PFSK-1 (cell line): ENCODE results near the gene HNRNPA3.

Experiments used
- FOXP2 ChIP-seq: optimal IDR thresholded peaks from 2 replicates; pipeline ENCODE3; 2011; ENCODE audit warnings: borderline replicate concordance, control low read depth, inconsistent platforms; ENCODE audit not compliant: insufficient read depth; ENCODE audit errors: extremely low read length, extremely low read depth
- POLR2AphosphoS5 ChIP-seq: IDR thresholded peaks from 2 replicates; pipeline ENCODE4 v1.6.1; 2012; ENCODE audit warnings: low read depth, mild to moderate bottlenecking, control low read depth, low read length, moderate library complexity
- REST ChIP-seq, 2 experiments: IDR thresholded peaks; 2 replicates each; pipeline versions ENCODE4 v1.6.1 to v1.8.0; 2011 to 2012; ENCODE audit warnings: low read depth in 2 of 2, low read length in 2 of 2, control low read depth in 1 of 2, inconsistent platforms in 1 of 2, mild to moderate bottlenecking in 1 of 2, moderate library complexity in 1 of 2; ENCODE audit not compliant: insufficient read depth in 1 of 2
- SIN3A ChIP-seq: IDR thresholded peaks from 2 replicates; pipeline ENCODE4 v1.6.1; 2012; ENCODE audit warnings: mild to moderate bottlenecking, low read length, moderate library complexity, borderline replicate concordance; ENCODE audit not compliant: insufficient read depth
- TAF1 ChIP-seq: IDR thresholded peaks from 2 replicates; pipeline ENCODE4 v1.6.1; 2012; ENCODE audit warnings: low read length, control low read depth, borderline replicate concordance; ENCODE audit not compliant: insufficient read depth

HNRNPA3 gene

DNA sequence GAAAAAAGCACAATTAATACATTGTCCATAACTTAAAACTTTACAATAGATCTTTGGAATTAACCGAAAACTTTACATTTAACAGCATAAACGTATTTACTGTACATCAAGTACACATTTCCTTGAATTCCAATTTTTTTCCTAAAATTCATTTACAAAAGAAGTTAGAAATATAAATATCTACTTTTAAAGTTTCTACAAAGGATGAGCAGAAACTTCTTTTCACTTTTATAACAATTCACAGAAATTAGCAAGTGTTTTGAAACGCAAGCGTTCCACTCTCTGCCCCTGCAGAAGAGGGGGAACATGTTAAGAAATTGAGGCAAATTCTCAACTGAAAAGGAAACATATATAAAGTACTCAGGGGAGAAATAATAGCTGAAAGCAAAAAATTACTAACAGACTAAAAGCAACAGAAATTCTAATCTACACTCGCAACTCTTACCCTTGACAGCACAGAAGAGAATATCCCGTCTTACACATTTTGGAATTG, 50.4 kb downstream of the HNRNPA3 start:
- TF ChIP-seq REST (IDR thresholded peaks at IDR 0.05; ENCODE audit: insufficient read depth in 1 of 2, low read depth in 2 of 2, low read length in 2 of 2) (no peak), FOXP2 (no peak), SIN3A (no peak), TAF1 (no peak), POLR2AphosphoS5 (no peak)

DNA sequence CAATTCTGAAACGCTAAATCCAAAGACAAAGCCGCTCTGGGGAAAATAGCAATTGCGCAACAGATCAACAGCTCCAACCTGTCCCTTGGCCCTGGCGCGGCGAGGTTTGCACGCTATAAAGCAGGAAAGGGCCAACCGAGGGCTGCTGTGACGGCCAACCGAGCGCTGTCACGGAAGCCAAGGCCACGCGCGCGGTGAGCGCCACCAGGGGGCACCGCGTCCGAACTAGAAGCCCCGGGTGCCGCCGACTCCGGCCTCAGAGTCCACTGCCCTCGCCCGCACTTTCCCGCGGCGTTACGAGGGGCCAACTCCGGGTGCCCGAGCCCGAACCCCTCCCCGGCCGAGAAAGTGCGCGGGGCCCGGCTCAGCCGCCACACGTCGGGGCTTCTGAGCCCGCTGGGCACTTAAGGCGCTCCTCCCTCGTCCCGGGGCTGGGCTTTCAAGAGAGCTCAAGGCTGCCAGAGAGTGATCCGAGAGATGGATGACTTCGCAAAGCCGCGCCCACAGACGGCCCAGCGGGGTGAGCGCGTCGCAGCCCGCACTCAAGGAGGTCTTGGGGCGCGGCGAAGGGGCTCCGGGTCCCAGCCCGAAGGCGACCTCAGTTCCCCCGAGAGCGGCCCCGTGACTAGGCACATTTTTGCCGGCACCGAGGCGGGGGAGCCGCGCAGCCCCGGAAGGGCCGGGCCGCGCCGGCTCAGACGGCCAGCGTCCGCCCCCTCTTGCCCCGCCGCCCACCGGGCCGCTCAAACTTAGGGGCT, 51.0 kb downstream of the HNRNPA3 start:
- TF ChIP-seq POLR2AphosphoS5 (peak; percentile 67), SIN3A (peak; percentile 96; the same call in 1 of the 2 replicates), FOXP2 (peak; percentile 100), TAF1 (peak; percentile 77; the same call in 1 of the 2 replicates), REST (IDR thresholded peaks at IDR 0.05; ENCODE audit: insufficient read depth in 1 of 2, low read depth in 2 of 2, low read length in 2 of 2) (no peak; a peak in 1 of 4 replicates)

DNA sequence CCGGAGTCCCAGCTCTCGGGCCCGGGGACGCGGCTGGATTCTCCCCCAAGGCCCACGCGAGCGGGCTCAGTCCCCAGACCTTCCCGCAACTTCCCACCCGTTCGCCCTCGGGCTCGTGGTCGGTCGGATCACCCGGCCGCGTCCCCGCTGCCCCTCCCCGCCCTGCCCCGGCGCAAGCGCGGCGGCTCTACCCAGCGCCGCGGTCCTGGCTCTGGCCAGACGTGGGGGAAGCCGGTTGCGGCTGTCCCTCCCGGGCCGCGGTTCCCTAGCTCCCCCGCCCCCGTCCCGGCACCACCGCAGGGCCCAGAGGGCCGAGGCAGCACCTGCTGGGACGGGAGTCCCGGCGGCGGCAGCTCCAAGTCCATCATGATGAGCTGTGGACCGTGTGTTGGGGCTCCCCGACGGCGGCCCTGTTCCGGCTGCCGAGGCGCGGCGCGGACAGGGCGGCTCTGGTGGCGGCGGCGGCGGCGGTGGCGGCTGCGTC, 51.7 kb downstream of the HNRNPA3 start:
- TF ChIP-seq SIN3A (no peak), FOXP2 (no peak), TAF1 (no peak), REST (IDR thresholded peaks at IDR 0.05; ENCODE audit: insufficient read depth in 1 of 2, low read depth in 2 of 2, low read length in 2 of 2) (no peak), POLR2AphosphoS5 (no peak)

DNA sequence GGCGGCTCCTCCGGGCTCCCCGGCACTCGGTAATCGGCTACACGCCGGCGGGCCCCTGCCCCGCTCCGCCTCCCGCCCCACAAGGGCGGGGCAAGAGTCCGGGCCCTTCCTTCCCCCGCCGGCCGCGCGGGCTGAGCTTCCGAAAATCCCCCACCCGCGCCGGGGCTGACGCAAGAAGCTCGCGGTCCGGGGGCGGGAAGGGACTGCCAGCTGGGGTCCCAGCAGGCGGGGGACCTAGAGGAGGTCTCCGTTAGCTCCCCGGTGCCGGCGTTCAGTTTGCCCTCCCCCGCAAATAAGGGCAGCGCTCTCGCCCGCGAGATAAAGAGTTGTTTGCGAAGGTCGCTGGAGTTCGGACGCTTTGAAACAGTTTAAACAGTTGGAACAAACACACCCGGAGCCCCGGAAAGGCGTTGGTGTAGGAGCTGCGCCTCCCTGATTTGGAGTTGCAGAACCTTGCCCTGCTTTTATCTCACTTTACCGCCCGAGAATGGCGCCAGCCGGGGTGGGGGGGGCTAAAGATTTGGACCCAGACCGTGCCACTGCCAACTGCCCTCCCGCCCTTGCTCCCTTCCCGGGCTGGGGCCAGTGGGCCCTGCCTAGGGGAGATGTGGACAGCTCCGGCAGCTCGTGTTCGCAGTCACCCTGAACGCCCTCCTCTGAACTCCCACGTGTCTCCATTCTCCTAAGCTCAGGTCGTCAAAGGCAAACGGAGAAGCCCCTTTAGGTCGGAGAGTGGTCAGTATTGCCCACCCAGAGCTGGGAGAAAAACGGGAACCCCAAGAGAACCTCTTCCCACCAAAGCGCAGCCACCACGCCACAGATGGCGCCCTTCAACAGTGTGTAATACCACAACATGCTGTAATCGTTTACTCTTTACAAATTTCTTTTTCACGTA, 52.3 kb downstream of the HNRNPA3 start, which contains the start of gene NFE2L2:
Gene NFE2L2 (minus strand): TSS at position 35 of the 895 bp plus-strand sequence. CDS start 151 bp downstream, outside the sequence.
- TF ChIP-seq TAF1 (peak; percentile 74; the same call in 1 of the 2 replicates), POLR2AphosphoS5 (peak; percentile 84), REST (IDR thresholded peaks at IDR 0.05; ENCODE audit: insufficient read depth in 1 of 2, low read depth in 2 of 2, low read length in 2 of 2) (peak; percentile 61 to 80; a peak in 3 of 4 replicates), SIN3A (peak; percentile 87; the same call in 1 of the 2 replicates), FOXP2 (peak; percentile 89)
